ENCODE data around the gene LDAF1. TPM values are rescaled to one million over a fixed set of nuclear protein-coding genes. Genes with fewer than 3 reads are reported as not detected.

Gene LDAF1
- total and polyA plus RNA-seq, 2 donors (not counting 1 experiment from before 2014, with no cell fraction given): 11.3 to 21.1 TPM

DNA sequence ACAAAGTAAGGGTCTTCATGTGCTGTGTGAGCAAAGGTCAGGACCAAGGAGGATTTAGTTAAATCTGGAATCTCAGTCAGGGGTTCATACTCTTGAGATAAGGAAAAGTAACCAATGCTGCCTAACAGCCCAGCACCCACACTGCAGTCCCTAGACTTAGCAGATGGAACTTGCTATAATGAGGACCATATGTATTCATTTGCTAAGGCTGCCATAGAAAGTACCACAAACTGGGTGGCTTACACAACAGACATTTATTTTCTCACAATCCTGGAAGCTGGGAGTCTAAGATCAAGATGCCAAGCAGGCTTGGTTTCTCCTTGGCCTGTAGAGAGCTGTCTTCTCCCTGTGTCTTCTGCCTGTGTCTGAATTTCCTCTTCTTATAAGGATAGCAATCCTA lies 32.1 kb downstream of the LDAF1 start:
- Histone ChIP-seq H3K4me2 (replicated peaks; ENCODE audit: low read depth, low read length, poor library complexity, severe bottlenecking) (no peak overlapping the region), H3K4me1 (ENCODE audit: control insufficient read depth in 2 of 2, insufficient read depth in 2 of 2, low read length in 2 of 2) (peaks cover 9 to 23% of the 10 kb centered on the region in 2 donors), H3K4me3 (ENCODE audit: control extremely low read depth in 1 of 5, extremely low read depth in 1 of 5, insufficient read depth in 1 of 5, low read depth in 2 of 5, low read length in 4 of 5) (no peak overlapping the region), H3K9ac (ENCODE audit: low read length) (no peak overlapping the region), H2AFZ (ENCODE audit: insufficient read depth, low read depth, low read length, poor library complexity, severe bottlenecking) (no peak overlapping the region), H3K79me2 (ENCODE audit: control insufficient read depth, insufficient read depth, low read length) (no peaks in the 10 kb centered on the region), H3K27ac (ENCODE audit: low read length in 2 of 2) (no peak overlapping the region), H3K36me3 (replicated peaks in 1 of 2; ENCODE audit: control extremely low read depth in 1 of 2, control insufficient read depth in 1 of 2, extremely low read depth in 1 of 2, insufficient read depth in 2 of 2, low read length in 1 of 2) (no peaks in the 10 kb centered on the region), H3K27me3 (replicated peaks in 1 of 4; ENCODE audit: control extremely low read depth in 1 of 4, control insufficient read depth in 3 of 4, insufficient read depth in 4 of 4, low read length in 3 of 4) (no peaks in the 10 kb centered on the region), H3K9me3 (ENCODE audit: control extremely low read depth in 1 of 3, control insufficient read depth in 2 of 3, insufficient read depth in 1 of 3, low read length in 2 of 3) (peaks cover 0 to 10% (median 5%) of the 10 kb centered on the region in 3 donors), H4K20me1 (ENCODE audit: control insufficient read depth, insufficient read depth, low read length, poor library complexity, severe bottlenecking) (no peaks in the 10 kb centered on the region)
- POLR2A ChIA-PET: no interaction called here
- Mint-ChIP-seq H3K27me3 (peaks cover 9% of the 10 kb centered on the region), H3K9me3 (ENCODE audit: insufficient read depth) (peaks cover 2% of the 10 kb centered on the region), H3K4me1 (peaks cover 23% of the 10 kb centered on the region), H3K27ac (no peak overlapping the region), H3K4me3 (no peak overlapping the region)
- TF ChIP-seq, protein P1, sequence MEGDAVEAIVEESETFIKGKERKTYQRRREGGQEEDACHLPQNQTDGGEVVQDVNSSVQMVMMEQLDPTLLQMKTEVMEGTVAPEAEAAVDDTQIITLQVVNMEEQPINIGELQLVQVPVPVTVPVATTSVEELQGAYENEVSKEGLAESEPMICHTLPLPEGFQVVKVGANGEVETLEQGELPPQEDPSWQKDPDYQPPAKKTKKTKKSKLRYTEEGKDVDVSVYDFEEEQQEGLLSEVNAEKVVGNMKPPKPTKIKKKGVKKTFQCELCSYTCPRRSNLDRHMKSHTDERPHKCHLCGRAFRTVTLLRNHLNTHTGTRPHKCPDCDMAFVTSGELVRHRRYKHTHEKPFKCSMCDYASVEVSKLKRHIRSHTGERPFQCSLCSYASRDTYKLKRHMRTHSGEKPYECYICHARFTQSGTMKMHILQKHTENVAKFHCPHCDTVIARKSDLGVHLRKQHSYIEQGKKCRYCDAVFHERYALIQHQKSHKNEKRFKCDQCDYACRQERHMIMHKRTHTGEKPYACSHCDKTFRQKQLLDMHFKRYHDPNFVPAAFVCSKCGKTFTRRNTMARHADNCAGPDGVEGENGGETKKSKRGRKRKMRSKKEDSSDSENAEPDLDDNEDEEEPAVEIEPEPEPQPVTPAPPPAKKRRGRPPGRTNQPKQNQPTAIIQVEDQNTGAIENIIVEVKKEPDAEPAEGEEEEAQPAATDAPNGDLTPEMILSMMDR (IDR thresholded peaks at IDR 0.05): no peak
- no peak for TF ChIP-seq EZH2 (IDR thresholded peaks at IDR 0.05; ENCODE audit: borderline replicate concordance, insufficient read depth, low read depth, low read length, poor library complexity, severe bottlenecking)
- intact Hi-C loops (cut with micrococcal nuclease): no loop called here
- ATAC-seq (ENCODE audit: low read depth) (no peak), DNase-seq (no peak)
- CTCF ChIA-PET: interaction anchor here (0.6 to 6.1 kb wide), 6 partner anchors 20 to 1581 kb away, joined by 3 to 65 read pairs (median 4); partner anchors contain the start of genes CRYM and ZP2

DNA sequence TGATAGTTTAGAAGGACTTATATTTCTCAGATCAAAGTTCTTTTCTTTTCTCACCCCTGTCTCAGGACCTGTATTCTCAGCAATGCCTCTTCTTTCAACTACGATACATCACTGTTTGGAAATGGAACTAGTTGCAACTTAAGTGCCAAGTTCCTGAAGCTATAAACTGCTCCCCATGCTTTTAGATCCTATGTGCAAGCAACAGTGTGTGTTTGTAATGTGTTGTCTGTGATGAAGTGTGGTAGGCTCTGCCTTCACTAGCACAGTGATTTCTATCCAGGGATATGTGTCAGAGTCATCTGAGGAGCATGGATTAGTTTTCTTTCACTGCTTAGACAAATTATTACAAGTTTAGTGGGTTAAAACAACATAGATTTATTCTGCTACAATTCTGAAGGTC lies 34.5 kb downstream of the LDAF1 start:
- no peak overlapping the region for H2AFZ ChIP-seq (ENCODE audit: insufficient read depth, low read depth, low read length, poor library complexity, severe bottlenecking)
- H3K9ac ChIP-seq (ENCODE audit: low read length): no peak overlapping the region
- H3K27me3 Mint-ChIP-seq: peaks cover 9% of the 10 kb centered on the region
- no peak overlapping the region for H3K27ac Mint-ChIP-seq
- ATAC-seq (ENCODE audit: low read depth) (no peak), DNase-seq (no peak)
- H4K20me1 ChIP-seq (ENCODE audit: control insufficient read depth, insufficient read depth, low read length, poor library complexity, severe bottlenecking): no peaks in the 10 kb centered on the region
- peaks cover 0 to 4% (median 0%) of the 10 kb centered on the region in 4 experiments for H3K27me3 ChIP-seq (replicated peaks in 1 of 4; ENCODE audit: control extremely low read depth in 1 of 4, control insufficient read depth in 3 of 4, insufficient read depth in 4 of 4, low read length in 3 of 4)
- no peaks in the 10 kb centered on the region for H3K79me2 ChIP-seq (ENCODE audit: control insufficient read depth, insufficient read depth, low read length)
- peaks cover 0 to 5% (median 5%) of the 10 kb centered on the region in 3 donors for H3K9me3 ChIP-seq (ENCODE audit: control extremely low read depth in 1 of 3, control insufficient read depth in 2 of 3, insufficient read depth in 1 of 3, low read length in 2 of 3)
- POLR2A ChIA-PET: no interaction called here
- intact Hi-C loops (cut with micrococcal nuclease): no loop called here
- peaks cover 15 to 27% of the 10 kb centered on the region in 2 donors for H3K4me1 ChIP-seq (ENCODE audit: control insufficient read depth in 2 of 2, insufficient read depth in 2 of 2, low read length in 2 of 2)
- no peak overlapping the region for H3K4me2 ChIP-seq (replicated peaks; ENCODE audit: low read depth, low read length, poor library complexity, severe bottlenecking)
- peaks cover 29% of the 10 kb centered on the region for H3K4me1 Mint-ChIP-seq
- no peak overlapping the region for H3K27ac ChIP-seq (ENCODE audit: low read length in 2 of 2)
- WGBS (ENCODE audit: insufficient coverage): no CpG with 5 or more reads among the region's 1 CpG
- no peak overlapping the region for H3K4me3 ChIP-seq (ENCODE audit: control extremely low read depth in 1 of 5, extremely low read depth in 1 of 5, insufficient read depth in 1 of 5, low read depth in 2 of 5, low read length in 4 of 5)
- no peaks in the 10 kb centered on the region for H3K9me3 Mint-ChIP-seq (ENCODE audit: insufficient read depth)
- no peaks in the 10 kb centered on the region for H3K36me3 ChIP-seq (replicated peaks in 1 of 2; ENCODE audit: control extremely low read depth in 1 of 2, control insufficient read depth in 1 of 2, extremely low read depth in 1 of 2, insufficient read depth in 2 of 2, low read length in 1 of 2)
- H3K4me3 Mint-ChIP-seq: no peak overlapping the region
- TF ChIP-seq, protein P1 (IDR thresholded peaks at IDR 0.05): no peak
- TF ChIP-seq EZH2 (IDR thresholded peaks at IDR 0.05; ENCODE audit: borderline replicate concordance, insufficient read depth, low read depth, low read length, poor library complexity, severe bottlenecking): no peak
- CTCF ChIA-PET: no interaction called here
